G401.6 (cell line): ENCODE data around the gene PHLDB3.
"Not testable (repeated sequence)": the region's sequence is repeated elsewhere in the genome, so short reads cannot be mapped to it uniquely, and the experiment has no call there.

Source experiments
- FAIRE-seq: peaks from 2 replicates; lab custom pipeline; 2012; peaks lifted over from hg19 to GRCh38; lab: Jason Lieb, UNC

PHLDB3 gene

GRCh38 chr19:43504426-43505185, at the start of gene PHLDB3:
Gene PHLDB3, minus strand, starts transcription at chr19:43504746. Its CDS starts 628 bp downstream, at chr19:43504118.
- FAIRE-seq: no peak

GRCh38 chr19:43553656-43554055, 49.1 kb upstream of the PHLDB3 start:
- no peak for FAIRE-seq

GRCh38 chr19:43552616-43553015, 48.1 kb upstream of the PHLDB3 start:
- FAIRE-seq: no peak

- no peak for FAIRE-seq
These were observed 47.6 kb upstream of the PHLDB3 start for GRCh38 chr19:43552198-43552450.

- FAIRE-seq: no peak
These were observed 47.1 kb upstream of the PHLDB3 start for GRCh38 chr19:43551399-43552197.

GRCh38 chr19:43548706-43549105, 44.2 kb upstream of the PHLDB3 start:
- no peak for FAIRE-seq

GRCh38 chr19:43547926-43548325, 43.4 kb upstream of the PHLDB3 start:
- not testable (repeated sequence) for FAIRE-seq

GRCh38 chr19:43546581-43546980, 42.0 kb upstream of the PHLDB3 start:
- FAIRE-seq: no peak

GRCh38 chr19:43545981-43546380, 41.4 kb upstream of the PHLDB3 start:
- FAIRE-seq: no peak

GRCh38 chr19:43545276-43545675, 40.7 kb upstream of the PHLDB3 start:
- FAIRE-seq: no peak

GRCh38 chr19:43544077-43544476, 39.5 kb upstream of the PHLDB3 start:
- FAIRE-seq: no peak

- FAIRE-seq: no peak
These were observed 37.5 kb upstream of the PHLDB3 start for GRCh38 chr19:43541920-43542650.

- FAIRE-seq: no peak
These were observed 35.8 kb upstream of the PHLDB3 start for GRCh38 chr19:43540381-43540780.

- FAIRE-seq: peak; percentile 45
These were observed 34.4 kb upstream of the PHLDB3 start for GRCh38 chr19:43538922-43539321.

- no peak for FAIRE-seq
These were observed 30.5 kb upstream of the PHLDB3 start for GRCh38 chr19:43534816-43535761.

GRCh38 chr19:43534305-43534815, 29.8 kb upstream of the PHLDB3 start:
- FAIRE-seq: no peak

GRCh38 chr19:43533546-43534304, 29.2 kb upstream of the PHLDB3 start:
- FAIRE-seq: peak; percentile 100

GRCh38 chr19:43532962-43533545, 28.5 kb upstream of the PHLDB3 start, which contains the start of gene ZNF575:
Gene ZNF575, plus strand, starts transcription at chr19:43533188. Its CDS starts 1,235 bp downstream, at chr19:43534423.
- FAIRE-seq: peak; percentile 96

- no peak for FAIRE-seq
These were observed 28.0 kb upstream of the PHLDB3 start for GRCh38 chr19:43532571-43532961.

GRCh38 chr19:43527860-43528622, 23.5 kb upstream of the PHLDB3 start:
- FAIRE-seq: no peak
